SK-N-MC (cell line): ENCODE results near the gene TVP23B.
"Not testable (repeated sequence)": the region's sequence is repeated elsewhere in the genome, so short reads cannot be mapped to it uniquely, and the experiment has no call there.

Source experiments
- EZH2 ChIP-seq: fragments of 200-600 bp; sonication (generic); IDR thresholded peaks from one replicate; pipeline ENCODE4 v1.6.1; 2017; ENCODE audit warnings: antibody characterized with exemption
- POLR2AphosphoS5 ChIP-seq: IDR thresholded peaks from 2 replicates; pipeline ENCODE4 v1.6.1; 2012; ENCODE audit warnings: mild to moderate bottlenecking, low read depth, low read length, borderline replicate concordance

DNA sequence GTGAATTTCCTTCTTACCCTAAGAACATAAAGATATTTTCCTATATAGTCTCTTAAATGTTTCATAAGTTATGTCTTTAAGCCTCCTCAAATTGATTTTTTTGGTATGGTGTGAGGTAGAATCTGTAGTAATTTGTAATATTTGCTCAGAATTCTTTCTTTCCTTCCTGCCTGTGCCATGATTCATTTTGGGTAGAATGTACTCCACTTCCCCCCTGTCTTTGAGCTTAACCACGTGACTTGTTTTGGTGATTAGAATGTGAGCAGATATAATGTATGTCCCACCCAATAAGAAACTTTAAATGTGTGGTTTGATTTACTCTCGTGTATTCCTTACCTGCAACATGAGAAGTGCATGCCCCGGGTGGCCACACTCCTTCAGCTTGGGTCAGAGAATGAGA lies 40.4 kb downstream of the TVP23B start:
- TF ChIP-seq EZH2, POLR2AphosphoS5: not testable (repeated sequence)
